ENCODE measurements around the gene LILRB4. TPM values are rescaled to one million over a fixed set of nuclear protein-coding genes. Genes with fewer than 3 reads are reported as not detected.
"Not testable (repeated sequence)": the region's sequence is repeated elsewhere in the genome, so short reads cannot be mapped to it uniquely, and the experiment has no call there.

Gene LILRB4
- total and polyA plus RNA-seq, 12 donors, result 0.83 to 26.4 (median 10.6) TPM

GRCh38 chr19:54696766-54697165 is 34.0 kb downstream of the LILRB4 start:
- H3K27me3 ChIP-seq, result peaks cover 5% of the 10 kb centered on the region
- H3K4me1 ChIP-seq (replicated peaks in 1 of 2), result no peaks in the 10 kb centered on the region
- H3K27ac ChIP-seq, result no peak overlapping the region
- TF ChIP-seq POLR2A (IDR thresholded peaks at IDR 0.05) (no peak), CTCF (IDR thresholded peaks at IDR 0.05) (no peak)
- H3K36me3 ChIP-seq (replicated peaks in 1 of 2), result no peaks in the 10 kb centered on the region
- intact Hi-C loops (cut with DNase I), result no loop called here
- no peak overlapping the region for H3K4me3 ChIP-seq
- no peaks in the 10 kb centered on the region for H3K9me3 ChIP-seq (replicated peaks in 1 of 3)
- WGBS, 4 donors, result 0 to 50% (median 25%) methylated on average over 1 to 2 of the region's 2 CpGs; no CpG with 5 or more reads in 1 of the 4 donors
- no peak for DNase-seq

GRCh38 chr19:54697716-54698115 is 34.9 kb downstream of the LILRB4 start:
- H3K27me3 ChIP-seq; intact Hi-C loops (cut with DNase I); H3K27ac ChIP-seq; H3K4me3 ChIP-seq; H3K36me3 ChIP-seq (replicated peaks in 1 of 2); H3K4me1 ChIP-seq (replicated peaks in 1 of 2); H3K9me3 ChIP-seq (replicated peaks in 1 of 3); DNase-seq: not testable (repeated sequence)
- WGBS, 4 donors, result 65 to 84% (median 79%) methylated on average over 3 to 13 of the region's 13 CpGs

GRCh38 chr19:54704928-54705327 is 42.1 kb downstream of the LILRB4 start:
- TF ChIP-seq POLR2A (IDR thresholded peaks at IDR 0.05), result no peak
- TF ChIP-seq CTCF (IDR thresholded peaks at IDR 0.05), result no peak
- no peaks in the 10 kb centered on the region for H3K36me3 ChIP-seq (replicated peaks in 1 of 2)
- H3K27me3 ChIP-seq, result no peaks in the 10 kb centered on the region
- WGBS, 4 donors, result 67 to 77% (median 74%) methylated on average over 7 to 8 of the region's 8 CpGs
- no peak overlapping the region for H3K27ac ChIP-seq
- no peak for DNase-seq
- H3K4me1 ChIP-seq (replicated peaks in 1 of 2), result no peaks in the 10 kb centered on the region
- no peaks in the 10 kb centered on the region for H3K9me3 ChIP-seq (replicated peaks in 1 of 3)
- intact Hi-C loops (cut with DNase I), result no loop called here
- H3K4me3 ChIP-seq, result no peak overlapping the region

GRCh38 chr19:54707962-54708361 is 45.2 kb downstream of the LILRB4 start:
- Histone ChIP-seq H3K27me3 (no peaks in the 10 kb centered on the region), H3K27ac (no peak overlapping the region), H3K36me3 (replicated peaks in 1 of 2) (no peaks in the 10 kb centered on the region), H3K4me1 (replicated peaks in 1 of 2) (no peaks in the 10 kb centered on the region), H3K9me3 (replicated peaks in 1 of 3) (no peaks in the 10 kb centered on the region), H3K4me3 (no peak overlapping the region)
- WGBS, 4 donors, result 54 to 65% (median 59%) methylated on average over 1 to 4 of the region's 4 CpGs
- intact Hi-C loops (cut with DNase I), result no loop called here
- TF ChIP-seq POLR2A (IDR thresholded peaks at IDR 0.05), result no peak
- no peak for DNase-seq

- TF ChIP-seq POLR2A (IDR thresholded peaks at IDR 0.05), result no peak
- TF ChIP-seq CTCF (IDR thresholded peaks at IDR 0.05), result no peak
- H3K4me1 ChIP-seq (replicated peaks in 1 of 2), result no peaks in the 10 kb centered on the region
- no peaks in the 10 kb centered on the region for H3K9me3 ChIP-seq (replicated peaks in 1 of 3)
- no peaks in the 10 kb centered on the region for H3K36me3 ChIP-seq (replicated peaks in 1 of 2)
- no peak for DNase-seq
- intact Hi-C loops (cut with DNase I), result no loop called here
- no peak overlapping the region for H3K27ac ChIP-seq
- WGBS, 4 donors, result 80 to 91% (median 84%) methylated on average over 4 to 7 of the region's 7 CpGs
- H3K27me3 ChIP-seq, result no peaks in the 10 kb centered on the region
- no peak overlapping the region for H3K4me3 ChIP-seq
Observed at GRCh38 chr19:54708781-54709180, 46.0 kb downstream of the LILRB4 start.
